Vagina (tissue), 2 donors: ENCODE data around the gene TENT4A. TPM values are rescaled to one million over a fixed set of nuclear protein-coding genes. Genes with fewer than 3 reads are reported as not detected.

Experiments
- DNase-seq, 2 donors: peaks; one replicate each; pipeline ENCODE4 v3.0.0-alpha.2; 2017; ENCODE audit errors: extremely low spot score in 2 of 2
- H3K27ac ChIP-seq: fragments of 200-600 bp; sonication (generic); one replicate; pipeline ENCODE4 v1.5.1; 2019
- H3K27me3 ChIP-seq: fragments of 200-600 bp; sonication (generic); one replicate; pipeline ENCODE4 v1.5.1; 2019
- H3K36me3 ChIP-seq, 2 donors: fragments of 200-600 bp; sonication (generic); one replicate each; pipeline ENCODE4 v1.5.1; 2017 to 2019
- H3K4me1 ChIP-seq: fragments of 200-600 bp; sonication (generic); one replicate; pipeline ENCODE4 v1.5.1; 2019
- H3K4me3 ChIP-seq, 2 donors: fragments of 200-600 bp; sonication (generic); 1 replicate in 1 of 2; 2 replicates in 1 of 2; pipeline ENCODE4 v1.5.1; 2016 to 2019
- H3K9me3 ChIP-seq: fragments of 200-600 bp; sonication (generic); one replicate; pipeline ENCODE4 v1.5.1; 2019
- POLR2A ChIP-seq, 2 donors: fragments of 450-650 bp; IDR thresholded peaks; one replicate each; pipeline ENCODE4 v1.6.1; 2017; ENCODE audit warnings: antibody characterized with exemption in 2 of 2, mild to moderate bottlenecking in 2 of 2, moderate library complexity in 2 of 2
- POLR2AphosphoS5 ChIP-seq, 2 donors: sonication (generic); formaldehyde crosslinking; IDR thresholded peaks; one replicate each; pipeline ENCODE4 v1.9.0; 2017; ENCODE audit warnings: antibody characterized with exemption in 2 of 2, mild to moderate bottlenecking in 2 of 2, low read depth in 1 of 2; ENCODE audit not compliant: insufficient read depth in 1 of 2
- intact Hi-C: fragments of 100-400 bp; cut with DNase I; formaldehyde crosslinking; loops from one replicate; pipeline ENCODE4 v1.15.1; 2023
- total RNA-seq: library from RNA; depleted of rRNA; stranded (reverse); fragments of >200 nt; gene quantifications from one replicate; pipeline ENCODE4 v1.2.3, GENCODE V29; 2016
- TF ChIP-seq, protein P1 (sequence below), 3 experiments: fragments of 450-650 bp in 2 of 3; fragments of 200-600 bp in 1 of 3; sonication (generic) in 1 of 3; IDR thresholded peaks; one replicate each; pipeline ENCODE4 v1.5.1; 2017 to 2019; ENCODE audit warnings: antibody characterized with exemption in 3 of 3, mild to moderate bottlenecking in 2 of 3, moderate library complexity in 2 of 3

The TENT4A gene
- total RNA-seq, 1 donor from 2014 or later, result 38.1 TPM

DNA sequence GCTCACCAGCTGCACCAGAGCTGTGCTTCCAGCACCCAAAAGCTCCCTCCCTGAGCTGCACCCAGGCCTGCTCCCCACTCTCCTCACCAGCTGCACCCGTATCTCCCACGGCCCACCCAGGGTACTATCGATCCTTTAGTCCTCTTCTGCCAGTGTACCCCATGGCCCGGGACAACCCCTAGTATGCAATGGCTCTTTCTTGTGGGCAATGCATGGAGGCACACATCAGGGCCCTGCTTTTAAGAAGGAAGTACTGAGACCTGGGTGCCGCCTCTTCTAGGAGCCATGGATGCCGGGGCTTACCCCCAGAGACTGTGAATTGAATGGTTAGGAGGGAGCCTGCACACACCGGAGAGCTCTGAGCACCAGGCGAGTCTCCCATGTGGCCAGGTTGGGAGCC lies 49.5 kb downstream of the TENT4A start:
- H3K36me3 ChIP-seq, result peaks cover 0 to 10% of the 10 kb centered on the region in 2 donors
- TF ChIP-seq, protein P1, sequence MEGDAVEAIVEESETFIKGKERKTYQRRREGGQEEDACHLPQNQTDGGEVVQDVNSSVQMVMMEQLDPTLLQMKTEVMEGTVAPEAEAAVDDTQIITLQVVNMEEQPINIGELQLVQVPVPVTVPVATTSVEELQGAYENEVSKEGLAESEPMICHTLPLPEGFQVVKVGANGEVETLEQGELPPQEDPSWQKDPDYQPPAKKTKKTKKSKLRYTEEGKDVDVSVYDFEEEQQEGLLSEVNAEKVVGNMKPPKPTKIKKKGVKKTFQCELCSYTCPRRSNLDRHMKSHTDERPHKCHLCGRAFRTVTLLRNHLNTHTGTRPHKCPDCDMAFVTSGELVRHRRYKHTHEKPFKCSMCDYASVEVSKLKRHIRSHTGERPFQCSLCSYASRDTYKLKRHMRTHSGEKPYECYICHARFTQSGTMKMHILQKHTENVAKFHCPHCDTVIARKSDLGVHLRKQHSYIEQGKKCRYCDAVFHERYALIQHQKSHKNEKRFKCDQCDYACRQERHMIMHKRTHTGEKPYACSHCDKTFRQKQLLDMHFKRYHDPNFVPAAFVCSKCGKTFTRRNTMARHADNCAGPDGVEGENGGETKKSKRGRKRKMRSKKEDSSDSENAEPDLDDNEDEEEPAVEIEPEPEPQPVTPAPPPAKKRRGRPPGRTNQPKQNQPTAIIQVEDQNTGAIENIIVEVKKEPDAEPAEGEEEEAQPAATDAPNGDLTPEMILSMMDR (IDR thresholded peaks at IDR 0.05), result no peak
- no peak for TF ChIP-seq POLR2A (IDR thresholded peaks at IDR 0.05)
- TF ChIP-seq POLR2AphosphoS5 (IDR thresholded peaks at IDR 0.05; ENCODE audit: insufficient read depth in 1 of 2, low read depth in 1 of 2), result no peak
- H3K9me3 ChIP-seq, result no peaks in the 10 kb centered on the region
- H3K4me3 ChIP-seq, result no peak overlapping the region
- intact Hi-C loops, result no loop called here
- no peaks in the 10 kb centered on the region for H3K27me3 ChIP-seq
- H3K27ac ChIP-seq, result no peak overlapping the region
- H3K4me1 ChIP-seq, result peaks cover 22% of the 10 kb centered on the region
- DNase-seq, result no peak

DNA sequence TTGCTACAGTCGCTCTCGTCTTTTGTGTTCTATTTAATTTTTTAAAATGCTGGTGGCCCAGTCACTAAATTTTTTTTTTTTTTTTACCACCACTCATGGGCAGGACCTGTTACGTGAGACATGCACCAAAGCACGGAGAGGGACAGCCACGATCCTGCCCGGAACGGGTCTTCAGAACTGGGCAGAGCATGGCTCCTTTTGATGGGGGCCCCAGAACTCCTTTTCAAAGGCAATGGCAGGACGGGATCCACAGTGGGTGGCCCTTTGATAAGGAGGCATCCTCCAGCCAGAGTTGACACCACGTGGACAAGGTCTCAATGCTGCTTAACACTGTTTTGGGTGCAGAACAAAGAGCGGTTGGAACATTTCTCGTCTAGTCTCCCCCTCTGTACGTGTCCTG lies 50.0 kb downstream of the TENT4A start:
- no peak for DNase-seq
- Histone ChIP-seq H3K9me3 (no peaks in the 10 kb centered on the region), H3K27me3 (no peaks in the 10 kb centered on the region), H3K36me3 (peaks cover 0 to 6% of the 10 kb centered on the region in 2 donors), H3K4me1 (peaks cover 22% of the 10 kb centered on the region), H3K27ac (no peak overlapping the region), H3K4me3 (no peak overlapping the region)
- TF ChIP-seq POLR2AphosphoS5 (IDR thresholded peaks at IDR 0.05; ENCODE audit: insufficient read depth in 1 of 2, low read depth in 1 of 2) (no peak), POLR2A (IDR thresholded peaks at IDR 0.05) (no peak)
- TF ChIP-seq, protein P1 (IDR thresholded peaks at IDR 0.05), result no peak
- intact Hi-C loops, result no loop called here

DNA sequence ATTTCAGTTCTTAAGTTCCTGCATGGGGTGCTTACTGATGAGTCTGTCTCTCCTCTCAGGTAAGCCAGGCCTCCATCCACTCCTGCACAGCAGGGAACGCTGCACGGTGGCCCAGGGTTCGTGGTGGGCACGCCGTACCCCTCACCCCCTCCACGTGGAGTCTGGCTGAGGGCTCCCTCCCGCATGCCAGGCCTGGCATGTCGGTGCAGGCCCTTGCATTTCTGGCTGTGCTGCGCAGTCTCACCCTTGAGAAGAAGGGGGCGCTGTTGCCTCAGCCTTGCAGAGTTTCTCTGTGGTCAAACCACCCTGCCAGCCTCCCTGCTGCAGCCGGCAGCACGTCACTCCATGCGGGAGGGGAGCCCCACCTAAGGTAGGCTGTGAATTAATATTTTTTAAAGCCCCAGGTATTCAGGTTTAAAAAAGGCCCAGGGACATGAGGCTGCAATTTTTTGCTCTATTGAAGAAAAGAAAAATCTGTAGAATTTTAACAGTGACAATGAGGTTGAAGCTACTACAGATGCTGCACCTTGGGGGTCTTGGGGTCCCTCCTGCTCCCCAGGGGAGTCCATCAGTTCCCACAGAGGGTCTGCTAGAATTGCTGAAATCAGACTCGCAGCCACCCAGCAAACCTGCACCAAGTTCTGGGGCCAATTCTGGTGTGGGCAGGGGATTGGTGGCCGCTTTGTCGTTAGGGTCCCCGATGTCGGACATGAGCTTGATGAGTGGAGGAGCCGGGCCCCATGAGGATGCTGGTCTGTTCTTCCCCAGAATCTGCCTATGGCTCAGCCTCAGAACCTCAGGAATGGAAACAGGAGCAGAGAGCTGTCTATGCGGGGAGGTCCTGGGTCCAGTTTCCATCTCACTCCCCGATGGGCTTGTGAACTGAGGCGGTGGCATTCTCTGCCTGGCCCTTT lies 52.6 kb downstream of the TENT4A start:
- Histone ChIP-seq H3K9me3 (no peaks in the 10 kb centered on the region), H3K27me3 (no peaks in the 10 kb centered on the region), H3K4me1 (peaks cover 22% of the 10 kb centered on the region), H3K4me3 (no peak overlapping the region), H3K36me3 (no peaks in the 10 kb centered on the region), H3K27ac (no peak overlapping the region)
- DNase-seq, result no peak
- TF ChIP-seq, protein P1 (IDR thresholded peaks at IDR 0.05), result peak; percentile 21 to 74 (median 68)
- no peak for TF ChIP-seq POLR2A (IDR thresholded peaks at IDR 0.05)
- intact Hi-C loops, result no loop called here

DNA sequence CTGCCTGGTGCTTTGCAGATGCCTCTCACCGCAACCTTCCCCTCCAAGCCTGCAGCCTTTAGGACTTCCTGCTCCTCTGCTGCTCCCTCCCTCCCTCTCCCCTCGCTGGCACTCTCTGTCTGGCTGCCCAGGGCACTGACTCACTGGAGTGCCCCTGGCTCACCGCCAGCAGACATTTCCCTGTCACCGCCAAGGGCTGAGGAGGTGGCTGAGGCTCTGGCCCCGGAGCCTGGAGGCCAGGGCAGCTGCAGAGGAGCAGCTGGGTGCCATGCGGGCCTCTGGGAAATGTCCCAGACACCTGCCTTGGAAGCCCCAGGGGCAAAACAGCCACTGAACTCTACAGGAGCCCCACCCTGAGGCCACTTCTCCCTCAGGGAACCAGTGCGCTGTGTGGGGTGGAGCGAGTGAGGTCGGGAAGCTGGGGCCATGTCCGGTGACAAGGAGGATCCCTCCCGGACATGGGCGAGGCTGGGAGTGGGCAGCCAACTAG lies 53.4 kb downstream of the TENT4A start:
- Histone ChIP-seq H3K27ac (no peak overlapping the region), H3K9me3 (no peaks in the 10 kb centered on the region), H3K4me1 (peaks cover 22% of the 10 kb centered on the region), H3K27me3 (no peaks in the 10 kb centered on the region), H3K36me3 (no peaks in the 10 kb centered on the region), H3K4me3 (no peak overlapping the region)
- no peak for DNase-seq
- intact Hi-C loops, result no loop called here
- TF ChIP-seq POLR2AphosphoS5 (IDR thresholded peaks at IDR 0.05; ENCODE audit: insufficient read depth in 1 of 2, low read depth in 1 of 2) (peak in 1 of 2 donors; percentile 47), POLR2A (IDR thresholded peaks at IDR 0.05) (no peak)
- TF ChIP-seq, protein P1 (IDR thresholded peaks at IDR 0.05), result no peak

DNA sequence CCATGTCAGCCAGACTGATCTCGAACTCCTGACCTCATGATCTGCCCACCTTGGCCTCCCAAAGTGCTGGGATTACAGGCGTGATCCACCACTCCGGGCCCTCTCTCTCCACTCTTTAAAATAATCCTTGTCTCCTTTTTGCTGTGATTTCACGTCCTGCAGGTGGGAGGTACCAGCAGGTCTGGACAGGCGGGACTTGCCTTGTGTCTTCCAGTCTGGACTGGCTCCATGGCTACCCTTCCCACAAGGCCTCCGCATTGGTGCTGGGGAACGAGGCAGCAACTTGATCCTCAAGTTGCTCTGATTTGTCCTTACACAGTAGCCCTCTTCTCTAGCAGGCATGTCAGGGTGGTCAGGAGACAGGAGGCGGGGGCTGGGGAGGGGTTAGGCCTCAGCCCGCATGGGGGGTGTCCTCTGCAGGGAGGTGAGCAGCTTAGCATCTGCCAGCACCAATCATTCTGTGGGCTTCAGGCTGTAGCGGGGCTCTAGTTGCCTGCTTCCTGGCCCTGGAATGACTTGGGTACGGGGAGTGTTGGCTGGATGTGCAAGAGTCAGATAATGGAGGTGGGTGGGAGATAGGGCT lies 54.3 kb downstream of the TENT4A start:
- TF ChIP-seq POLR2A (IDR thresholded peaks at IDR 0.05) (no peak), POLR2AphosphoS5 (IDR thresholded peaks at IDR 0.05; ENCODE audit: insufficient read depth in 1 of 2, low read depth in 1 of 2) (no peak)
- TF ChIP-seq, protein P1 (IDR thresholded peaks at IDR 0.05), result no peak
- Histone ChIP-seq H3K27me3 (no peaks in the 10 kb centered on the region), H3K27ac (no peak overlapping the region), H3K9me3 (no peaks in the 10 kb centered on the region), H3K36me3 (no peaks in the 10 kb centered on the region), H3K4me3 (no peak overlapping the region), H3K4me1 (peaks cover 22% of the 10 kb centered on the region)
- intact Hi-C loops, result no loop called here
- DNase-seq, result no peak
